Right hindlimb (tissue), 1 donor: ENCODE measurements around the gene MPST.
A peak's percentile ranks its signal among the peaks of the same experiment; 100 is the strongest.

Source experiments
- DNase-seq: peaks from one replicate; pipeline ENCODE4 v3.0.0-alpha.2; 2018

Gene MPST

DNA sequence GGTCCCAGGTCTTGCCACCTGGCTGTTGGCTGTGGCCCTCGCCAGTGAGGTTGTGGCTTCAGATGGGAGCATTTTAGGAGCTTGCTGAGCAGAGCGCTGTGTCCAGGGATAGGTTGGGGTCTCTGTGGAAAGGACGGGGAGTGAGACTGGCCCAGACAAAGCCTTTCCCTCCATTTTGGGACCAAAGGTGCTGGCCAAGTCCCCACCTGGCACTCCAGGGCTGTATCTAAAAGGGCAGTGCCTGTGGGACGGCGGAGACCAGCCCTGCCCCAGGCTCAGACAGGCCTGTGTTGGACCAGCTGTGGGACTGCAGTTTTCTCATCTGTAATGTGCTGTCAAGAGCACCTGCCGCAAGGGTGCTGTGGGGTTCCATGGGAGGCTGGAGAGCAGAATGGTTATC lies 27.0 kb downstream of the MPST start:
- DNase-seq: no peak

DNA sequence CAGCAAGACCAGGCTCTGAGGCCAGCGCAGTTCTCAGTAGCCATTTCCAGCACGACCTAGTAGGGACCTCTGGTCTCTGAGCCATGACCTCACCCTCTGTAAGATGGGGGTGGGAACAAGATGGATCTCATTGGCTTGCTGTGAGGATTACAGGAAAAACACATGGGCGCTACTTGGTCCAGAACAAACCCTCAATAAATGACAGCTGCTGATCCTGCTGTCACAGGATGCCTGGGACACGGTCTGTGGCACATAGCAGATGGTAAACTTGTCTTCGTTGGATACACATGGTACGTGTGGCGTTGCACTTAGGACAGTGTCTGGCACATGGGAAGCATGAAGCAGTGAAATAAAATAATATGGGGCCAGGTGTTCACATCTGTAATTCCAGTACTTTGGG lies 27.5 kb downstream of the MPST start:
- DNase-seq: no peak

DNA sequence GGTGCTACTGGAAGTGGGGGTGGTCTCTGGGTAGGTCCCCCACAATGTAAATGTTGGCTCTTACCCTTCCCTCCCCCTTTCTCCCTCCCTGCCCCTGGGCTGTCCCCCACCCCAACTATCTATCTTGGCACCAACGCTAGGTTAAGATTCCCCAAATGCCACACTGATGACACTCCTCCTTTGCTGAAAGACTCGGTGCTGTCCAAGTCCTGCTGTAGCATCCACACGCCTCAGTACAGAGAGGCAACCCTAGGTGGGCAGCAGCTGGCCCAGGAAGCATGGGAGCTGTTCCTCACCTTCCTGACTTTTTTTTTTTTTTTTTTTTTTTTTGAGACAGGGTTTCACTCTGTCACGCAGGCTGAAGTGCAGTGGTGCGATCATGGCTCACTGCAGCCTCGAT lies 28.6 kb downstream of the MPST start:
- DNase-seq: no peak

DNA sequence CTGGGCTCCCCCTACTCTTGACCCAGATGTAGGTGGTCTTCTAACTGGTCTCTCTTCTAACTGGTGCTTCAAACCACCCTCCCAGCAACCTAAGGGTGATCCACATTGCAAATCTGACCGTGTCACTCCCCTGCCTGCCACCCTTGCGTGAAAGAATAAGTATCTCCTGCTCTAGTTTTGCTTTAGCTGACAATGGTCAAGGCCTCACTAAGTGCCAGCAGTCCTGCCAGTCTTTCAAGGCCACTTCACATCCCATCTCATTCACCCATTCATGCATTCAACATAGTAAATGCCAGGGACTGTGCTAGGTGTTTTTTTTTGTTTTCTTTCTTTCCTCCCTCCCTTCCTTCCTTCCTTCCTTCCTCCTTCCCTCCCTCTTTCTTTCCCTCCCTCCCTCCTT lies 29.7 kb downstream of the MPST start:
- DNase-seq: no peak

DNA sequence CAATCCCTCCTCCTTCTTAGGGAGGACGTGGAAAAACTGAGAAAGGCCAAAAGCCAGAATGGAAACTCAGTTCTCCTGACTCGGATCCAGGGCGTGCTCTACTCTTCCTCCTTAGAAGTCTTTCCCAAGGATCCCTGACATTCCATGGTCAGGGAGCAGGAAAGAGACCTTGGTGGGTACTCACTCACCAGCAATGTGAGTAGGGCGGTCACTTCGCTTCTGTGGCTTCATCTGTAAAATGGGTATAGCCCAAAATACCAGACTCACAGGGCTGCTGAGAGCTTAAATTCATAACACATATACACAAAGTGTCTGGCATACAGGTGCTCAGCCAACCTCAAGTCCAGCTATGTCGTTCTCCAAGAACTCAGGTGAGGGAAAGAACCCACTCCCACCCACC lies 31.4 kb downstream of the MPST start:
- no peak for DNase-seq

DNA sequence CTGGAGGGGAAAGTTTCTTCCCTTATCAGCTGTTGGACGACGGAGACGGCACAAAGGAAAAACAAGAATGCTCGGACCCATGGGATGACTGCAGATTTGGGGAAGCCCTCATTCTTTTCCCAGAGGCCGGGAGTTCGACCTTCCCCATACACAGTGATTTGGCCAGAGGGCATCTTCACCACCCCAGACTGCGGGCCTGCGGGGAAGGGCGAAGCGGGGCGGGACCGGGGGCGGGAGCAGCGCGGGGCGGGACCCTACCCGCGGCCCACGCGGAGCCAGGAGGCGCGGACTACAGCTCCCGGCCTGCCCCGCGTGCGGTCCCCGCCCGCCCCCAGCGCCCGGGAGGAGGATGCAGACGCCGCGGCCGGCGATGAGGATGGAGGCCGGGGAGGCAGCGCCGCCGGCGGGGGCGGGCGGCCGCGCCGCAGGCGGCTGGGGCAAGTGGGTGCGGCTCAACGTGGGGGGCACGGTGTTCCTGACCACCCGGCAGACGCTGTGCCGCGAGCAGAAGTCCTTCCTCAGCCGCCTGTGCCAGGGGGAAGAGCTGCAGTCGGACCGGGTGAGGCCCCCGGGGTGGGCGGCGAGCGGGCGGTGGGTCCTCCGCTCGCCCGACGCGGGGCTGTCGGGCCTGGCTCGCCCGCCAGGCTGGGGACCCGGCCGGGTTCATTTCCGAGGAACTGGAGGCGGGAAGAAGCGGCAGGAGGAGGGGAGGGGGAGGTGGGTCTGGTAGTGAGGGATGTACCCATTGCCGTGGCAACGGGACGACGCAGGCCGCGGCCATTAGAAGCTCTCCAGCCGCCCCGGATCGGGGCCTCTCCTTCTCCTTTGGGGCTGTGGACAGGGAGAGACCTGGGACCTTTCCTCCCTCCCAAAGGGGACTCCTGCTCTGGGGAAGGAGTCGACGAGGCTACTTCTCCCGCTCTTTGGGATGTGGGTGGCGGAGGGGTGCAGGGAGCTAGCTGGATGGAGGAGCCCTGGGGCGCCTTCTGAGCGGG lies 32.1 kb downstream of the MPST start, which contains the start of gene KCTD17:
Gene KCTD17 (plus strand): TSS at position 352 of the 995 bp plus-strand sequence. CDS start 19 bp downstream, at position 371.
- peak; percentile 86 for DNase-seq

DNA sequence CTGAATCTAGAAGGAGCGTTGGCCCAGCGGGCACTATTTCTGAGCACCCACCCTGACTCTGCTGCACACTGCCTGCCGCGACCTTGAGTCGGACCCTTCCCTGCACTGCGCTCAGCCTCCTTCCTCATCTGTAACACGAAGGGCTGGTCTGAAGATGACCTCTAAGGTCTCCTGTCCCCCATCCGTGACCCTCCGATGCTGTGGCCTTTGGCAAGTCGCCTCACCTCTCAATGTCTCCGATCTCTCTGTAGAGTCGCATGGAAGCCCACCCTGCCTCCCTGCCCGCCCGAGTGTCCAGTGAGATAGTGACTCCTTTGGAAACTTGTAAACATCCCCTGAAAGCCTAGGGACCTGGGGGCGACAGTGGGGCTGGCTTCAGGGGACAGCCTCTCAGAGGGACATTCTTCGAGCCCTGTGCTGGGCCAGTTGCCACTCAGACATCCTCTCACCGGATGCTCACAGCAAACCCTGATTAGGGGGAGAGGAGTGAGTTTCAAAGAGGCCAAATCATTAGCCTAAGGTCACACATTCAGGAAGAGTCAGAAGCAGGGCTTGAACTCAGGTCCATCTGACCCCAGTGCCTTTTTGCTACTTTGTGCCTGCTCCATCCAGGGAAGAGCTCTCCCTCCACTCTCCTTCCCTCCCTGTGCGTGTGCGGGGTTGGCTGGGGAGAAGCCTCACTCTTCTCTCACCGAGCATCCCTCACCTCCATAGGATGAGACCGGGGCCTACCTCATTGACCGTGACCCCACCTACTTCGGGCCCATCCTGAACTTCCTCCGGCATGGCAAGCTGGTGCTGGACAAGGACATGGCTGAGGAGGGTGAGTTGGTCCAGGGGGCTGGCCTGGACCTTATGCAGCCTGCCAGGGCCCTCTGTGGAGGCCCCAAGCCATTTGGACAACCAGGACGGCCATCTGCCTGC lies 33.1 kb downstream of the MPST start:
- DNase-seq: no peak

DNA sequence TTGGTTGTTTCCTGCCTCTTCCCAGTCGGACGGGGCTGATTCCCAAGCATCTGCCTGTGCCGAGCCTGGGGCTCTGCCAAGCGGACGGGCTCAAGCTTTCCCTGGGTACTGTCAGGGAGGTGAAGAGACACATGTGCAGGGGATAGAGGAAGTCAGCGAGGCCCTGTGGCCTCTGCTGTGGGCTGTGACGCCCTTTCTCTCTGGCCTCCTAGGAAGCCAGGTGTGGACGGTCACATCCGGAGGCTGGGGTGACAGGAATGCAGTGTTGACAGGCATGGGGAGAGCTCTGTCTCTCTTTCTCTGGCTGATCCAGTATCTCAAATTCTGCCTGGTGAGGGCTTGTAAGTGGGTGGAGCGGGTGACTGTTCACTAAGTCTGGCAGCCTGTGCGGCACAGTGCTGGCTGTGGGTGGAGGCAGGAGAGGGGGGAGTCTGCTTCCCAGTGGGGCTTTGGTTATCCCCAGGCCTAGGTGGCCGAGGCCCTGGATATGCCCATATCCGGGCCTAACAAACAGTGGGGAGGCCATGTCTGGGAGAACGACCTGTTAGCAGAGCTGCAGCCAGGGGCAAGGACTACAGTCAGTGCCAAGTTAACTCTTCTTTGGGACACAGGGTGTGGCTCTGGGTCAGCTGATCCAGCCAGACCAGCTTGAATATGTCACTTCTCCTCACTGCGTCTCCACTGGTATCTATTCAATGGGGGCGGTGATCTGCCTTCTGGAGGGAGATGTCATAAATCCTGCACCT lies 33.9 kb downstream of the MPST start:
- DNase-seq: no peak

DNA sequence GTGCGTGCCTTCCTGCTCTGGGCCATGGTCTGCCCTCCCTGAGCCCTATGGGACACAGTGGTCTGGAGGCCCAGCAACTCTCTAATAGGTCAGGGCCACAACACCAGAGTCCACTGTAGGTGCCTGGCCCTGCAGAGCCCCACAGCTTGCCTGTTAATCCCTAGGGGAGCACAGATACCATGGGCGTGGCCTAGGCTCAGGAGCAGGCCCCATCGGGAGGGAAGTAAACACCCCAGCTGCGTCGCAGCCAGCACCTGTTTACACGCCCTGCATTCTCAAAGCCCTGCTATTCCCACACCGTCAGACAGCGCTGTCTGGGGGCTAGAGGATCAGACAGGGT lies 34.5 kb downstream of the MPST start:
- no peak for DNase-seq

DNA sequence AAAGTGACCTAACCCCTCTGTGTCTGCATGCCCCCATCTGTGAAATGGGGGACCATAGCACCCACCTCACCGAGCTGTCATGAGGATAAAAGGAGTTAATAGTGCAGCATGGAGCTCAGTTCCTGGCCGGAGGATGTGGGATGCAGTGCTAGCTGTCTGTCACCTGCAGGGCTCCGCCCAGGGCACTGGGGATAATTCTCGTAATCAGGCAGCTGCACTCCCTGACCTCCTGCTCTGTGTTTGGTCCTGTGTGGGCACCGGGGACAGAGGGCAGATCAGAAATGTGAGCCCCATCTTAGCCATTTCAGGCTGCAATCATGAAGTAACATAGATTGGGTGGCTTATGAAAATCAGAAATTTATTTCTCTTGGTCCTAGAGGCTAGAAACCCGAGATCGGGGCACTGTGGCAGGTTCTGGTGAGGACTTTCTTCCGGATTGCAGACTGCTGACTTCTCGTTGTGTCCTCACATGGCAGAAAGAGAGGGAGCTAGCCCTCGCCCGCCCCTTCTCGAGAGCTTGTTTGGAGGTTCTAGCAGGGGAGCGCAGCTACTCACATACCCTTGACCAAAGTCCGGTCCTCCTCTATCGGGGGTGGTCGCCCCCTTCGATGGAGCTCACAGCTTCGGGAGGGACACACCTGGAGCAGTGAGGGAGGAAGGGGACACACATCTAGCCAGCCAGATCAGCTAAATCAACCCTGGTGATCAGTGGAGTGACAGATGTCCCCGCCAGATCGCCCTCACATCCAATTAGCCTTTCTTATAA lies 35.2 kb downstream of the MPST start:
- DNase-seq: no peak

DNA sequence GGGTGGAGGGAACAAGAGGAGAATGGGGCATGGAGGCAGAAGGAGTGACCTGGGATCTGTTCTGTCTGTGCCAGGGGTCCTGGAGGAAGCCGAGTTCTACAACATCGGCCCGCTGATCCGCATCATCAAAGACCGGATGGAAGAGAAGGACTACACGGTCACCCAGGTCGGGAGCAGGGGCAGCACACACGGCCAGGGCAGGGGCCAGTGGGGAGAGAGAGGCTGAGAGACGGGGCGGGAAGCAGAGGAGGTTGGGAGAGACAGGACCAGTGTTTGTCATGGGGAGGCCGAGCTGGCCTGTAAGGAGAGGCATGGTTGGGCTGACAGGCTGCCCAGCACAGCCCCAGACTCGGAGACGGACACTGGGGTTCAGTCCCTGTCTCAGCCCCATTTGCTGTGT lies 36.7 kb downstream of the MPST start:
- DNase-seq: no peak

DNA sequence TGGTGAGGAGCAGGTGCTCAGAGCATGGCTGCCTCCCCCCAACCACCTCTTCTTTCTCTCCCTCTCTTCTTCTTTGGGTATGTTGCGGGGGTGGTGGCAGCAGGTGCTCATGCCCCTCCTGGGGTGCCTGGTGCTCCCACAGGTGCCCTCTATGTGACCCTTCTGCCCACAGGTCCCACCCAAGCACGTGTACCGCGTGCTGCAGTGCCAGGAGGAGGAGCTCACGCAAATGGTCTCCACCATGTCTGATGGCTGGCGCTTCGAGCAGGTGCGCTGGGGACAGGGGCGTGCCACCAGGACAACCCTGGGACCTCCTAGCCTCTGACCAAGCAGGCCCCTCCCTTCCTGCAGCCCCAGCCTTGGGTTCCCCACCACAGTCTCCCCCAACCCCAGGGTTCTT lies 37.7 kb downstream of the MPST start:
- no peak for DNase-seq

DNA sequence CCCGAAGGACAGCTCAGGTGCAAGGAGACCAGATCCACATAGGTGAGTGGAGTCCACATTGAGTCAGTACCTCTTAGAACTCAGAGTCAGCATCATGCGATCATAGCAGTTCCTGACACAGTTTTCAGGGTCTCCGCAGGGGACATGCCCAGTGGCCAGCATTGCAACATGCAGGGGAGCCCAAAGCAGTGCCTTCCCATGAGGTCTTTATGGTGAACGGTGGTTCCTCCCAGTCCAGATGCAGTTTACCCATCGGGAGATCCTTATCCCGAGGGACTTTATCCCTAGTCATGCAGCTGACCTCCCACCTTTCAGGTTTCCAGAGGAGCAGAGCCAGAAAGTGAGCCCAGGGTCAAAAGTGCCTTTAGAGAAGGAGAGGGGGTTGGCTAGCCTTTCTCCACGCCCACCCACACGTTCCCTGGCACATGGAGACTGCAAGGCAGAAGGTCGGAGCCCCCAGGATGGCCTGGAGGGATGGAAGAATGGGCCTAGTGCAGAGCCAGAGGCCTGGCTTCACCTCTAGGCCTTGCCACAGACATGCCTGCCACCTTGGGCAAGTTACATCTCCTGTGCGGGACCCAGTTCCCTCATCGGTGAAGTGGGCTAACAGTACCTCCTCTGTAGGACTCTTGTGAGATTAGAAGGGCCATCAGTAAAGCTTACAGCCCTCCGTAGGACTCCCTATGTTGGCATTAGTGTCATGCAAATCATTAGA lies 38.4 kb downstream of the MPST start:
- DNase-seq: no peak

DNA sequence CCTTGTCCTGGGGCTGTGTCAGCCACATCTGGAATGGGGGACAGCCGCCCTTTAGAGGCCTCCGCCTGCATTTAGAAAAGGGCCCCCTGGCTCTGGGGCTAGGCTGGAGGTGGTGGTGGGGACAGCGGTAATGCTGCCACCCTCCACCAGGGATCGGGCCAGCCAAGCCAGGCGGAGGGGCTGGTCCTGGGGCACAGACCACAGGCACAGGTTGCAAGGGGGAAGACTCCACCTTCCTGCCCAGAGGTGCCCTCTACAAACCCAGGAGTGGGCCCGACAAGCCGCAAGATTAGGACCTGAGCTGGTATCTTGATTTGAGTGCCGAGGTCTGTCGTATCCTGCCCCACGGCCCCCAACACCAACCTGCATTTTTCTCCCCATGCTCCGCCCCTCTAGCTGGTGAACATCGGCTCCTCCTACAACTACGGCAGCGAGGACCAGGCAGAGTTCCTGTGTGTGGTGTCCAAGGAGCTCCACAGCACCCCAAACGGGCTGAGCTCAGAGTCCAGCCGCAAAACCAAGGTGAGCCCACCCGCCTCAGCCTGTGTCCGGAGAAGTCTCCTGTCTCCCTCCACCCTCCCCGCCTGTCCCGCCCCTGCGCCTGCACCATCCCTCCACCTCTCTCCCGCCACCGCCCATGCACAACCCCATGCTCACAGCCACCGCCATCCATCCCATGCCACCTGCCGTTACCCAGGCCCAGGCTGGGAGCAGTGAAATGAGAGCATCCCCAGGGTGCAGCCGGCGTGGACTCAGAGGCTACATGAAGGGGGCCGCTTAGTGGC lies 39.6 kb downstream of the MPST start:
- DNase-seq: no peak

DNA sequence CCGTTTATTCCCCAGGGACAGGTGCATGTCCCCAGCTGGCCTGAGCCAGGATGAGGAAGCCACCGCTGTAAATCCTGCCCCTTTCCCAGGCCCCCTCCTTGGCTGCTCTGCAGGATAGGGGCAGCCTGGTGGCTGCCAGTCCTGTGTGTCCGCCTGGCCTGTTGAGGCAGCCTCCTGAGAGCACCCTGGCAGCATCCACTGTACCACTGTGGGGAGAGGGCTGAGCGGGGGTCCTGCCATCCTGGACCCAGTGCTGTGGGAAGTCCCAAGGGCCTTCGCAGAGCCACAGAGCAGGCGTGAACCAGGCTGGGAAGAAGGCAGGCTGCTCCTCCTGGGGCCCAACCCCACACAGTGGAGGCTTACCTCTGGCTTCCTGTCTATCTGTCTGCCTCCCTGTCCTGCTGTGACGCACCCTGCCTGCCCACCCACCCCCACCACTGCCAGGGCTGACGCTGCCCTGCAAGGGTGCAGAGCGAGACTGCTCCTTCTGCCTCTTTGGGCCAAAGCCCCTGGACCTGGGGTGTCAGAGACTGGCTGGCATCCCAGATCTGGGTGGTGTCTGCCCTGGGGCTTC lies 40.4 kb downstream of the MPST start:
- DNase-seq: no peak

DNA sequence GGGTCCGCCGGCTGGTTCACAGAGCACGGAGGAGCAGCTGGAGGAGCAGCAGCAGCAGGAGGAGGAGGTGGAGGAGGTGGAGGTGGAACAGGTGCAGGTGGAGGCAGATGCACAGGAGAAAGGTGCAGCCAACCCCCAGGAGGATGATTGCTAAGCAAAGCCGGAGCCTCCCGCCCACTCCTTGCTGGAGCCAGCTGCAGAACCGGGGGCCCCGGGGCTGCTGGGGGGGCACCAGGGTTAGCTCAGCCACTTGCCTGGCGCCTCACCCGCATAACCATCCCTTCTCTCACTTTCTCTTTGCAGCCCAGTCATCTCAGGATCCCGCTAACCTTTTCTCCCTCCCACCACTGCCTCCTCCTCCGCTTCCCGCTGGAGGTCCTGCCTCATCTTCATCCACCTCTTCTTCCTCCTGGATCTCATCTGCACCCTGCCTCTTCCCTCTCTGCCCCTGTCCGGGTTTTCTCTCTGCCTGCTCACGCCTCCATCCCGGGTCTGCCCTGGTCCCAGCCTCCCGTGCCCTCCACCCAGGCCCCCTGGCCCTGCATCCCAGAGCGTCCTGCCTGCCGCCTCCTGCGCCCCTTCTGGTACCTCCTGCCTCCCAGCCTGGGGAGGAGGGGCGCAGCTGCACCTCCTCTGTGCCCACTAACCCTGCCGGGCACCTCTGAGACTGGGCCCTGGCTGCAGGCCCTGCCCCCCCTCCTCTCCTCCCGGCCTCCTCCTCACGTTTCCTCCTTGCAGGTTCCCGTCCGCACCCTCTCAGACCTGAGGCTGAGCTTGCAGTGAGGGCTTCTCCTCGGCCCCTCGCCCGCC lies 41.5 kb downstream of the MPST start:
- no peak for DNase-seq

DNA sequence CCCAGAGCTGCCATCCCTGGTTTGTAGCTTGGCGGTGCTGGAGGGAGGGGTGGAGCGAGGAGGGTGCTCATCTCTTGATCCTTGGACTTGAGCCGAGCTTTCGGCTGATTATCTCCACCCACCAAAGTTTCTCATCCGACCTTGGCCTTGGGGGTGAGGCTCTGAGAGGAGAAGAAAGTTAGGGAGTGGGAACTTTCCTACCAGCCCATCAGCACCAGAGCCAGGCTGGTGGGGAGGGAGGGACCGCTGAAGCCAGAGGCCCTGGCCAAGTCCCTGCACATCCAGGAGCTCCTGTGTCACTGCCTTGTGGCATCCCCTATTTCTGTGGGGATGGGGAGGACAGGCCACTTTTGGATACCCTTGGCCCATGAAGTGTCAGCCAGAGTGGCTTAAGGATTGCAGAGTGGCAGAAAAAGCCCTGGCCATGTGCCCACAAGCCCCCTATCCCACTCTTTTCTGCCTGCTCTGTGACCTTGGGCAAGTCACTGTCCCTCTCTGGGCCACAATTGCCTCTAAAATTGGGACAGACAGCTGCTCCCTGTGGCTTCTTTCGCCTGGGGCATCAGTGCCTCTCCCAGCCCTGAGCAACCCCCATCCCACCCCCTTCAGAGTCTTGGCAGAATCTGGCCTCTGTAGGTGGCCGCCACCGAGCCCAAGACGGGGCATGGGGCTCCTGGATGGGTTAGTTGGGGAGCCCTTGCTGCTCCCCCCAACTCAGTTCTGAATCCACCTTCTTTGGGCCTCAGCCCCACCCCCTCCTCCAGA lies 42.3 kb downstream of the MPST start:
- no peak for DNase-seq

DNA sequence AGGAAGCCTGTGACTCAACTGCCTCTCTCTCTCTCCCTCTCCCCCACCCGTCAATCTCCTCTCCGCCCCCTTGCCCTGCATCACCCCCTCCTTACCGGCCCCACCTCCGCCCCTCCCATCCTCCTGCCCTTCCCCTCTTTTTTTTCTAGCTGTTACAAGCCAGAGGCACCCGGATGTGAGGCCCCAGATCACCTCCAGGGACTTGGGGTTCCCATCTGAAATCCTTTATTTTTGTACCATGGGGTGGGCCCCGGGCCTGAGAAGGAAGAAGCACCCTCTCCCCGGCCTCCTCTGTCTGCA lies 42.8 kb downstream of the MPST start:
- no peak for DNase-seq
